ENCODE results near the gene C1QTNF5.

The C1QTNF5 gene

GRCh38 chr11:119318240-119319135, 22.2 kb downstream of the C1QTNF5 start:
- H3K36me3 Mint-ChIP-seq = peaks cover 2% of the 10 kb centered on the region
- peak overlapping the region; percentile 77 for H3K27ac Mint-ChIP-seq
- H3K27me3 Mint-ChIP-seq = peaks cover 75% of the 10 kb centered on the region
- H3K4me1 Mint-ChIP-seq = peaks cover 57% of the 10 kb centered on the region
- no peaks in the 10 kb centered on the region for H3K9me3 Mint-ChIP-seq
- CTCF ChIA-PET = interaction anchor here (0.9 to 1.8 kb wide), 3 partner anchors 20 to 35 kb away, joined by 3 to 9 read pairs (median 3); no protein-coding TSS in a partner anchor
- peak overlapping the region; percentile 6 for H3K4me3 Mint-ChIP-seq
- DNase-seq = peak; percentile 38

DNA sequence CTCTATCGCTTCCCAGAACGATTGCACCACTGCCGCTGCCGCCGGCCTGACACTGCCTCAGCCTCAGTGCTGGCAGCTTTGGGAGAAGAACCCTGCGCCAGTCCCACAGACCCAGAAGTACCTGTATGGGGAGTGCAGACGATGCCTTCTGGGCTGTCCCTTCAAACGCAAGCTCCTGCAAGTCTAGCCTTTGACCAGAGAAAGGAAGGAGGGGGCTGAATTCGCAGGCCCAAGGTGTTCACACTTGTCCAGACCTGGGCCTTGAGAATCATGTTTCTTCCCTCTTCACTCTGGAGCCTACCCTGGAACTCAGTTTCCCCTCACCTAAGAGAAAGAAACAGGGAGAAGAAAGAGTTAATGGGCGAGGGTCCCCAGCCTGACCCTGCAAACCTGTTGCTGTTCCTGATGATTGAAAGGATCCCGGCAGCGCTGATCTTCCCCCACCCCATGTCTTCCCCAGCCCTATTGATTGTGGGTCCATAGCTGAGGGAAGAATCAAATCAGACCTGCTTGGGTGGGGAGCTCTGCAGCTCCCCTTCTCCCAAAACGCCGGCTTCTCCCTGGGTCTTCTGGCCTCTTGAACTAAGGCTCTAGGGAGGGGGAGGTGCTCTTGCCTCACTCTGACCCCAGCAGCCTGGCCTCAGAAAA, 23.0 kb downstream of the C1QTNF5 start:
- Mint-ChIP-seq H3K9me3 (no peaks in the 10 kb centered on the region), H3K36me3 (peaks cover 2% of the 10 kb centered on the region), H3K27ac (no peak overlapping the region), H3K27me3 (peaks cover 77% of the 10 kb centered on the region), H3K4me3 (no peak overlapping the region), H3K4me1 (peaks cover 53% of the 10 kb centered on the region)
- CTCF ChIA-PET = interaction anchor here (0.9 to 1.0 kb wide), 2 partner anchors 16 to 33 kb away, joined by 3 read pairs; partner anchors contain the start of gene RNF26
- DNase-seq = no peak

DNA sequence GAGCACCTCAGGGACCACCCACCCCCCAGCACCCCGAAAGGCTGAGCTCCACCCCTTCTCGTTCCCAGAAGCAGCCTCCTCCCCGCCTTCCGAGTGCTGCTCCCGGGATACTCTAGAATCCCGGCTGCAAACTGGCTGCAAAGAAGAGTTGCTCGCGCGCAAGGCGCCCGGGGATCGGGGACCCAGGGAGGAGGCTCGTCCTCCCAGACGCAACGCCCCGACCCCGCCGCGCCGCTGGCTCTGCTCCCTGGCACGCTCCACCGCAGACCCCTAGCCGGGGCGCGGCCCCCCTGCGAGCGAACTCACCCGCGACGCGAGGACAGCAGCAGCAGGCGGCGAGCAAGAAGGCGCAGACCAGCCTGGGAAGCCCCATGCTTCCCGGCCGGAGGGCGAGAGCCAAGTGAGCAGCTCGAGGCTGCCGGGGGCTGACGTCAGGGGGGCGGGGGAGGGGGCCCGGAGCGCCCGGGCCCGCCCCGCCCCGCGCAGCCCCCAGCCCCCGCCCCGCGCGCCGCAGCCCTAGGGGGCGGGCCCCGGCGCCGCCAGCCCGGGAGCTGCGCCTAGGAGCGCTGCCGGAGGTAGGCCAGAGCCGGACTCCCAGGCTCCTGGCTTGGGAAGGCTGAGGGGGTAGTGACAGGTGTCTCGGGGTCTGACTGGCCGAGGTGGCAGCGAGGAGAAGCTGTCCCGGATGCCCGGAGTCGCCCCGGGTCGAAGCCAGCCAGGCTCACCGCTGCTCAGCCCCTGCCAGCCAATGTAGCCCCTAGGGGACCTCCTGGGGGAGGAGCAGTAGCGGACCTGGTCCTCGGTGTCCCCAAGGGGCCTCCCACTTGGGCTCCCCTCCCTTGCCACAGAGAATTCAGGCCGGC, 23.7 kb downstream of the C1QTNF5 start, which contains the start of gene MCAM:
Gene MCAM, minus strand, starts transcription at position 402 of the 863 bp plus-strand sequence. Its CDS starts 29 bp downstream, at position 373.
- Mint-ChIP-seq H3K27me3 (peaks cover 82% of the 10 kb centered on the region), H3K4me1 (peaks cover 46% of the 10 kb centered on the region), H3K4me3 (peak within 1 kb of the TSS; percentile 60), H3K9me3 (no peaks in the 10 kb centered on the region), H3K27ac (no peak within 1 kb of the TSS), H3K36me3 (peaks cover 2% of the 10 kb centered on the region)
- DNase-seq = peak; percentile 45
- CTCF ChIA-PET = interaction anchor here (0.8 to 1.0 kb wide), 3 partner anchors 17 to 32 kb away, joined by 3 read pairs; partner anchors contain the start of gene RNF26

DNA sequence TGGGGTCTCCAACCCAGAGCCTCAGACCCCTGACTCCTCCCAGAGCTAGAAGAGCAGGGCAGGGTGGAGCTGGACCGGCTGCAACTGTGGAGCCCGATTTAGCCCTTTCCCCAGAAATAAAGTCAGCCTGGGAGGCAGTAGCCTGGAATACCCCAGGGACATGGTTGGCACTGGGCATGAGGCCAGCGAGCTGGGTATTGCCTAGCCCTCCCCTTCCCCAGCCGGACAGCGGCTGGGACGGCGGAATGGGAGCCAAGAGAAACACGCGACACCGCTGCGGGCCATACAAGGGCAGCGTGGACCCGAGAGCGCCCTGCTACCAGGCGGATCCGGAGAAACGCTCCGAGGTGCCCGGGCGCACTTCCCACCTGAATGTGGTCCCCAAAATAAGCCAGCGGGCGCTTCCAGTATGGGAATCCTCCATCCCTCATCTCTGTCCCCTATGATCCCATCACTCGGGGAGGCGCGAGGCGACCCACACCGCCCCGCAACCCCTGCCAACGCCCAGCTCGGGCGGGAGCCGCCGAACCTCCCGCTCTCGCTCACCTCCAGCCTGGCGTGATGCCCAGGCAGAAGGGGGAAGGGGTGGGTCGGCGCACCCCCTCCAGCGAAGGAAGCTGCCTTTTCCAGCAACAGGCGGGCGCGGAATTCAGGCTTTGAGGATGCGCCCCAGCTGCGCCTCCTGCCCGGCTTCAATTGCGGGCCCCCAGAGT, 24.5 kb downstream of the C1QTNF5 start:
- Mint-ChIP-seq H3K4me1 (peaks cover 38% of the 10 kb centered on the region), H3K9me3 (no peaks in the 10 kb centered on the region), H3K27me3 (peaks cover 77% of the 10 kb centered on the region), H3K36me3 (peaks cover 2% of the 10 kb centered on the region), H3K27ac (no peak overlapping the region), H3K4me3 (peak overlapping the region; percentile 60)
- DNase-seq = peak; percentile 36
- CTCF ChIA-PET = interaction anchor here (0.8 to 1.5 kb wide), 4 partner anchors 10 to 110 kb away, joined by 3 to 8 read pairs (median 4); partner anchors contain the start of gene CBL

GRCh38 chr11:119315131-119316015, 25.3 kb downstream of the C1QTNF5 start:
- Mint-ChIP-seq H3K4me1 (peaks cover 36% of the 10 kb centered on the region), H3K27ac (peak overlapping the region; percentile 3), H3K9me3 (no peaks in the 10 kb centered on the region), H3K4me3 (peak overlapping the region; percentile 60), H3K27me3 (peaks cover 77% of the 10 kb centered on the region), H3K36me3 (peaks cover 2% of the 10 kb centered on the region)
- DNase-seq = peak; percentile 77
- CTCF ChIA-PET = interaction anchor here (1.1 to 1.5 kb wide), 3 partner anchors 11 to 109 kb away, joined by 3 to 8 read pairs (median 4); partner anchors contain the start of gene CBL

DNA sequence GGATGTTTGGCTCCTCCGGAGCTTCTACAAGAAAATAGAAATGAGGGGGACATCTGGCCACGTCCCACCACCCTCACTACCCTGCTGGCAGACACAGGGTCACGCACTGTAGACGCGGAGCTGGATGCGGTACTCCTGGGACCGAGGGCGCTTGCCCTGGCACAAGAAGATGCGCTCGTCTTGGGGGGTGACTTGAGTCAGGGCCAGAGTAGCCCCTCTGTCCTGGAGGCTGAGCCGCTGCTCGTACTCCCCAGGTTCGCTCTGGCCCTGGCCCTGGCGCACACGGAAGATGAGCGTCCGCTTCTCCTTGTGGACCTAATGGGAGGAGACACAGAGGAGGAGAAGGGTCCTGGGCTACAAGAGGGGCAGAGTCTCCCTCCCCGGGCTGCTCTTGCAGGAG, 26.0 kb downstream of the C1QTNF5 start:
- DNase-seq = no peak
- H3K4me3 Mint-ChIP-seq = peak overlapping the region; percentile 60
- H3K36me3 Mint-ChIP-seq = peaks cover under 1% of the 10 kb centered on the region
- CTCF ChIA-PET = interaction anchor here (1.1 to 1.5 kb wide), 2 partner anchors 34 to 109 kb away, joined by 3 to 4 read pairs; partner anchors contain the start of gene CBL
- H3K27me3 Mint-ChIP-seq = peaks cover 71% of the 10 kb centered on the region
- H3K9me3 Mint-ChIP-seq = no peaks in the 10 kb centered on the region
- H3K27ac Mint-ChIP-seq = no peak overlapping the region
- peaks cover 32% of the 10 kb centered on the region for H3K4me1 Mint-ChIP-seq

- Mint-ChIP-seq H3K4me1 (peaks cover 31% of the 10 kb centered on the region), H3K27me3 (peaks cover 30% of the 10 kb centered on the region), H3K9me3 (no peaks in the 10 kb centered on the region), H3K4me3 (no peak overlapping the region), H3K36me3 (peaks cover 12% of the 10 kb centered on the region), H3K27ac (no peak overlapping the region)
- CTCF ChIA-PET = interaction anchor here (9.4 kb wide), 1 partner anchor 13 kb away, joined by 83 read pairs; no protein-coding TSS in a partner anchor
- DNase-seq = no peak
Observed at GRCh38 chr11:119310682-119311052, 30.0 kb downstream of the C1QTNF5 start.

GRCh38 chr11:119309953-119310681, 30.6 kb downstream of the C1QTNF5 start:
- Mint-ChIP-seq H3K9me3 (no peaks in the 10 kb centered on the region), H3K36me3 (peaks cover 16% of the 10 kb centered on the region), H3K4me3 (no peak overlapping the region), H3K27me3 (peaks cover 25% of the 10 kb centered on the region), H3K27ac (no peak overlapping the region), H3K4me1 (peaks cover 31% of the 10 kb centered on the region)
- no peak for DNase-seq
- CTCF ChIA-PET = interaction anchor here (9.4 kb wide), 1 partner anchor 13 kb away, joined by 83 read pairs; no protein-coding TSS in a partner anchor

DNA sequence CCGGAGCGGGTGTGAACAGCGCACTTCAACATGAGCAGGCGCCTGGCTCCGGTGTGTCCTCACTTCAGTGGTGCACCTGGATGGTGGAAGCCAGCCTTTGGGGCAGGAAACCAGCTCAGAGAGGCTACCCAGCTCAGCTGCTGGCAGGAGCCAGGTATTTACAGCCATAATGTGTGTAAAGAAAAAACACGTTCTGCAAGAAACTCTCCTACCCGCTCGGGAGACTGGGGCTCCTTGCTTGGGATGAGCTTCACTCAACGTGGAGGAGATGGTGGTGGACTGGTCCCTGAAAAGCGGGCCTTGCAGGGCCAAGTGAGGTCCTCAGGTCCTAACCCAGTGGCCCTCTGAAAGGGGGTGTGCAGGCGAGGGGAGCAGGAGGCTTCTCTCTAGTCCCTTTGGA, 31.3 kb downstream of the C1QTNF5 start:
- Mint-ChIP-seq H3K4me1 (peaks cover 30% of the 10 kb centered on the region), H3K36me3 (peaks cover 20% of the 10 kb centered on the region), H3K27me3 (peaks cover 18% of the 10 kb centered on the region), H3K27ac (peak overlapping the region; percentile 68), H3K9me3 (no peaks in the 10 kb centered on the region), H3K4me3 (no peak overlapping the region)
- DNase-seq = no peak
- CTCF ChIA-PET = interaction anchor here (2.7 to 9.4 kb wide), 2 partner anchors 14 to 113 kb away, joined by 11 to 83 read pairs; no protein-coding TSS in a partner anchor

DNA sequence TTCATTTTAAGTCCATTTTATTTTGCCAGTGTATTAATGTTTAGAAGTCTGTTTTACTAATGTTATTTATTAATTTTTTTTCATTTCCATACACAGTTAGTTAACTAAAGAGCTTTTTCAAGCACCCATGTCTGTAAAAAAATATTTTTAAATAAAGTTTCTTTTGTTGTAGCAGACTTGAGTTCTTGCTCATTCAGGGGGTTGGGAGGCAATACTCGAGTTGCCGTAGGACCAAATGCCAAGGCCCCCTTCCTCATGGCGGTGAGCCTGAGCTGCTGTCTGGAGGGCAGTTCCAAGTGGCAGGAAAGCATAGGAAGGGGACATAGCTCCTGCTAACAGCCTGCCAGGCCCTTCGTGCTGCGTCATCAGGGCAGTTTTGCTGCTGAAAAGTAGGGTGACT, 32.7 kb downstream of the C1QTNF5 start:
- peaks cover 13% of the 10 kb centered on the region for H3K27me3 Mint-ChIP-seq

GRCh38 chr11:119307219-119307618, 33.5 kb downstream of the C1QTNF5 start:
- H3K4me1 Mint-ChIP-seq = peaks cover 32% of the 10 kb centered on the region

More for the DNA sequence above, 32.7 kb downstream of the C1QTNF5 start:
- no peak for DNase-seq
- Mint-ChIP-seq H3K4me3 (no peak overlapping the region), H3K9me3 (no peaks in the 10 kb centered on the region), H3K27ac (peak overlapping the region; percentile 19), H3K36me3 (peaks cover 29% of the 10 kb centered on the region), H3K4me1 (peaks cover 32% of the 10 kb centered on the region)
- CTCF ChIA-PET = interaction anchor here (0.7 to 9.4 kb wide), 4 partner anchors 15 to 112 kb away, joined by 3 to 83 read pairs (median 8); no protein-coding TSS in a partner anchor

More at GRCh38 chr11:119307219-119307618, 33.5 kb downstream of the C1QTNF5 start:
- Mint-ChIP-seq H3K36me3 (peaks cover 36% of the 10 kb centered on the region), H3K4me3 (no peak overlapping the region), H3K27ac (peak overlapping the region; percentile 83), H3K27me3 (peaks cover 6% of the 10 kb centered on the region), H3K9me3 (no peaks in the 10 kb centered on the region)
- CTCF ChIA-PET = interaction anchor here (0.7 to 9.4 kb wide), 6 partner anchors 16 to 111 kb away, joined by 3 to 83 read pairs (median 5); no protein-coding TSS in a partner anchor
- no peak for DNase-seq
